ENCODE data around the gene DYDC1. TPM values are rescaled to one million over a fixed set of nuclear protein-coding genes. Genes with fewer than 3 reads are reported as not detected.

The DYDC1 gene
- total and polyA plus RNA-seq, 2 donors (not counting 3 experiments of a cell fraction or from before 2014, with no cell fraction given), result not detected

DNA sequence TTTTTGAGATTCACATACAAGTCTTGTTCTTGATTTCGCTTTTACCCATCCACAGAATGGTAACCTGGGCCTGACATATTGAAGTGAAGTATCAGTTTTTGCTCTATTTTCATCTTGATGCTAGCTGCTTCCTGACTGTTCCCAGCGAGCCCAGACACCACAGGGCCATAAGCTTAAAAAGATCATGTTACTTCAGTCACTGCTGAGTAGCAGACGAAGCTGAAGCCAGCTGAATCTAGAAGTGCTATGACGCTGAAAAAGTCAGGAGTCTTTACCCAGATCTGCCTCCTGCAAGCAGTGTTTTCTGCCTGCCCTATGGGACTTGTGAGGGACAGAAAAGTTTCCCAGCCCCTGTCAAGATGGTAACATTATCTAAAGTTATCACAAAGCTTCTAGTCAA, 49.1 kb upstream of the DYDC1 start:
- BruUV-seq (replicated peaks), result no TSS peak

More for the DNA sequence above, 49.1 kb upstream of the DYDC1 start:
- dilution Hi-C loops (cut with MboI; ENCODE audit: extremely low pct_ligation_motif_present, low sequenced_read_pairs) (no loop called here), intact Hi-C loops (cut with micrococcal nuclease) (no loop called here)
- H3K27me3 ChIP-seq (ENCODE audit: control insufficient read depth in 2 of 2, insufficient read depth in 2 of 2, low read length in 2 of 2), result no peaks in the 10 kb centered on the region
- no peak overlapping the region for H3K4me2 ChIP-seq (ENCODE audit: insufficient read depth, low read length)
- peaks cover 15% of the 10 kb centered on the region for H3K4me1 ChIP-seq (ENCODE audit: control insufficient read depth, extremely low read depth, insufficient read depth, low read length)
- no peak overlapping the region for H3K27ac ChIP-seq (ENCODE audit: insufficient read depth, low read depth, low read length)
- no peaks in the 10 kb centered on the region for H3K9me3 ChIP-seq (replicated peaks; ENCODE audit: control insufficient read depth, insufficient read depth, low read length)
- TF ChIP-seq POLR2A (IDR thresholded peaks at IDR 0.05; ENCODE audit: low read depth, low read length), result no peak
- no peak for TF ChIP-seq JUN (IDR thresholded peaks at IDR 0.05; ENCODE audit: borderline replicate concordance, insufficient read depth, insufficient read length, low read depth)
- TF ChIP-seq, protein P1, sequence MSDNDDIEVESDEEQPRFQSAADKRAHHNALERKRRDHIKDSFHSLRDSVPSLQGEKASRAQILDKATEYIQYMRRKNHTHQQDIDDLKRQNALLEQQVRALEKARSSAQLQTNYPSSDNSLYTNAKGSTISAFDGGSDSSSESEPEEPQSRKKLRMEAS (IDR thresholded peaks at IDR 0.05; ENCODE audit: insufficient read depth, insufficient read length), result no peak
- no peak for TF ChIP-seq MYC (IDR thresholded peaks at IDR 0.05; ENCODE audit: low read depth, low read length)
- TF ChIP-seq GATA2 (IDR thresholded peaks at IDR 0.05; ENCODE audit: insufficient read depth, insufficient read length, low read depth, low read length), result no peak
- no peak for TF ChIP-seq FOS (IDR thresholded peaks at IDR 0.05; ENCODE audit: borderline replicate concordance, insufficient read depth, low read length)
- no peak for TF ChIP-seq EZH2 (IDR thresholded peaks at IDR 0.05; ENCODE audit: borderline replicate concordance, low read depth, low read length, severe bottlenecking)
- no peak for TF ChIP-seq POLR2AphosphoS5 (IDR thresholded peaks at IDR 0.05; ENCODE audit: insufficient read depth, low read depth, low read length)
- TF ChIP-seq, protein P2, sequence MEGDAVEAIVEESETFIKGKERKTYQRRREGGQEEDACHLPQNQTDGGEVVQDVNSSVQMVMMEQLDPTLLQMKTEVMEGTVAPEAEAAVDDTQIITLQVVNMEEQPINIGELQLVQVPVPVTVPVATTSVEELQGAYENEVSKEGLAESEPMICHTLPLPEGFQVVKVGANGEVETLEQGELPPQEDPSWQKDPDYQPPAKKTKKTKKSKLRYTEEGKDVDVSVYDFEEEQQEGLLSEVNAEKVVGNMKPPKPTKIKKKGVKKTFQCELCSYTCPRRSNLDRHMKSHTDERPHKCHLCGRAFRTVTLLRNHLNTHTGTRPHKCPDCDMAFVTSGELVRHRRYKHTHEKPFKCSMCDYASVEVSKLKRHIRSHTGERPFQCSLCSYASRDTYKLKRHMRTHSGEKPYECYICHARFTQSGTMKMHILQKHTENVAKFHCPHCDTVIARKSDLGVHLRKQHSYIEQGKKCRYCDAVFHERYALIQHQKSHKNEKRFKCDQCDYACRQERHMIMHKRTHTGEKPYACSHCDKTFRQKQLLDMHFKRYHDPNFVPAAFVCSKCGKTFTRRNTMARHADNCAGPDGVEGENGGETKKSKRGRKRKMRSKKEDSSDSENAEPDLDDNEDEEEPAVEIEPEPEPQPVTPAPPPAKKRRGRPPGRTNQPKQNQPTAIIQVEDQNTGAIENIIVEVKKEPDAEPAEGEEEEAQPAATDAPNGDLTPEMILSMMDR (IDR thresholded peaks at IDR 0.05; ENCODE audit: extremely low read depth in 1 of 2, insufficient read depth in 1 of 2, low read depth in 1 of 2, low read length in 2 of 2), result no peak
- H2AFZ ChIP-seq (ENCODE audit: low read depth, low read length), result no peak overlapping the region
- no peak overlapping the region for H3K9ac ChIP-seq (replicated peaks; ENCODE audit: extremely low read depth, insufficient read depth, low read length)
- H3K36me3 ChIP-seq (ENCODE audit: control insufficient read depth in 2 of 2, extremely low read depth in 1 of 2, insufficient read depth in 2 of 2, low read length in 2 of 2), result no peaks in the 10 kb centered on the region
- DNase-seq (ENCODE audit: low read depth, low spot score) (no peak), FAIRE-seq (no peak)
- H3K9me1 ChIP-seq (replicated peaks; ENCODE audit: control insufficient read depth, extremely low read depth, insufficient read depth, low read length), result no peaks in the 10 kb centered on the region
- ChIA-PET CTCF (interaction anchor here (1.0 to 1.2 kb wide), 6 partner anchors 9 to 191 kb away, joined by 3 to 4 read pairs (median 3); no protein-coding TSS in a partner anchor), POLR2A (no interaction called here)
- peaks cover 23% of the 10 kb centered on the region for H3K79me2 ChIP-seq (ENCODE audit: control insufficient read depth, insufficient read depth, low read length)
- H3K4me3 ChIP-seq (replicated peaks in 1 of 3; ENCODE audit: insufficient read depth in 1 of 3, low read depth in 1 of 3, low read length in 3 of 3), result no peak overlapping the region
- H4K20me1 ChIP-seq (replicated peaks; ENCODE audit: control insufficient read depth, extremely low read depth, insufficient read depth, low read length), result no peaks in the 10 kb centered on the region

All from endothelial cell of umbilical vein (primary cell).